Measurements from ENCODE around the gene KCNAB1. TPM values are rescaled to one million over a fixed set of nuclear protein-coding genes. Genes with fewer than 3 reads are reported as not detected.

The KCNAB1 gene
- total and polyA plus RNA-seq, 2 of the 8 experiments (the other 6 are each of a cell fraction or from before 2014, with no cell fraction given): 0.51 to 2.3 TPM

- Histone ChIP-seq H4K20me1 (replicated peaks in 1 of 2; ENCODE audit: control insufficient read depth in 1 of 2, insufficient read depth in 2 of 2, low read length in 2 of 2) (no peaks in the 10 kb centered on the region), H2BK120ac (replicated peaks; ENCODE audit: low read depth, low read length) (no peak overlapping the region), H2BK20ac (ENCODE audit: low read length) (no peak overlapping the region), H3K27me3 (replicated peaks in 1 of 4; ENCODE audit: control insufficient read depth in 3 of 4, extremely low read depth in 1 of 4, insufficient read depth in 3 of 4, low read length in 3 of 4) (no peaks in the 10 kb centered on the region), H2AFZ (ENCODE audit: low read length) (no peak overlapping the region), H3K79me2 (ENCODE audit: control insufficient read depth in 1 of 2, insufficient read depth in 2 of 2, low read length in 2 of 2) (no peaks in the 10 kb centered on the region), H3K23me2 (ENCODE audit: low read depth, low read length) (no peaks in the 10 kb centered on the region), H3K4me2 (ENCODE audit: insufficient read depth in 1 of 2, low read depth in 2 of 2, low read length in 2 of 2) (no peak overlapping the region), H3K18ac (ENCODE audit: extremely low read depth, low read length) (no peak overlapping the region), H4K91ac (replicated peaks; ENCODE audit: insufficient read length, low read length) (no peak overlapping the region), H4K5ac (ENCODE audit: insufficient read length, low read depth, low read length) (no peak overlapping the region), H3K27ac (ENCODE audit: low read depth, low read length) (no peak overlapping the region), H3K23ac (ENCODE audit: insufficient read length) (no peak overlapping the region), H2BK5ac (ENCODE audit: low read depth, low read length) (no peak overlapping the region), H3K4me3 (ENCODE audit: extremely low read depth in 1 of 4, insufficient read depth in 2 of 4, low read depth in 3 of 4, low read length in 4 of 4) (no peak overlapping the region), H4K8ac (ENCODE audit: extremely low read depth, insufficient read depth, low read length) (no peak overlapping the region), H2BK15ac (ENCODE audit: low read length) (no peak overlapping the region), H3K4ac (replicated peaks; ENCODE audit: insufficient read length, low read depth, low read length) (no peak overlapping the region), H2BK12ac (ENCODE audit: low read depth, low read length) (no peak overlapping the region), H3K14ac (ENCODE audit: insufficient read length) (no peak overlapping the region), H3K9ac (replicated peaks in 1 of 4; ENCODE audit: extremely low read depth in 1 of 4, low read depth in 3 of 4, low read length in 3 of 4) (no peak overlapping the region), H3K79me1 (ENCODE audit: low read depth, low read length) (no peaks in the 10 kb centered on the region), H3K4me1 (replicated peaks in 1 of 4; ENCODE audit: control insufficient read depth in 3 of 4, insufficient read depth in 4 of 4, low read length in 3 of 4) (no peaks in the 10 kb centered on the region), H3K9me3 (ENCODE audit: insufficient read depth in 2 of 2, low read depth in 1 of 2, low read length in 1 of 2) (no peaks in the 10 kb centered on the region), H3K56ac (replicated peaks; ENCODE audit: insufficient read length, low read depth, low read length) (no peak overlapping the region), H2AK5ac (ENCODE audit: low read depth, low read length) (no peak overlapping the region), H3K36me3 (ENCODE audit: control insufficient read depth in 2 of 4, insufficient read depth in 4 of 4, low read length in 3 of 4) (no peaks in the 10 kb centered on the region)
- ChIA-PET POLR2A (ENCODE audit: partially characterized antibody) (no interaction called here), CTCF (ENCODE audit: partially characterized antibody) (interaction anchor here (1.1 kb wide), 1 partner anchor 125 kb away, joined by 3 read pairs; no protein-coding TSS in a partner anchor)
- no peak for DNase-seq (ENCODE audit: low read depth in 1 of 2, low spot score in 2 of 2)
- 65% methylated on average over 2 of the region's 2 CpGs; no CpG with 5 or more reads in 1 of the 2 experiments for WGBS, 2 experiments (ENCODE audit: extremely low coverage in 1 of 2, insufficient coverage in 1 of 2, insufficient read length in 1 of 2, insufficient replicate concordance in 2 of 2, low coverage in 1 of 2, low lambda C conversion rate in 2 of 2, missing lambda C conversion rate in 1 of 2)
- TF ChIP-seq KDM4A (IDR thresholded peaks at IDR 0.05; ENCODE audit: low read depth, low read length, severe bottlenecking) (no peak), ASH2L (IDR thresholded peaks at IDR 0.05; ENCODE audit: low read length) (no peak), RFX5 (IDR thresholded peaks at IDR 0.05; ENCODE audit: borderline replicate concordance, low read depth, low read length) (no peak), SP2 (IDR thresholded peaks at IDR 0.05; ENCODE audit: low read length) (no peak), EZH2 (IDR thresholded peaks at IDR 0.05; ENCODE audit: low read depth, low read length, severe bottlenecking) (no peak), HDAC2 (IDR thresholded peaks at IDR 0.05; ENCODE audit: borderline replicate concordance in 1 of 2, low read depth in 2 of 2, low read length in 2 of 2) (no peak)
- FAIRE-seq: no peak
Measured at GRCh38 chr3:156258301-156258700, 137.9 kb downstream of the KCNAB1 start.

Measured in H1 (cell line).